Spleen (tissue), 11 donors: Measurements from ENCODE around the gene TBL1XR1. TPM values are rescaled to one million over a fixed set of nuclear protein-coding genes. Genes with fewer than 3 reads are reported as not detected.
"Not testable (repeated sequence)": the region's sequence is repeated elsewhere in the genome, so short reads cannot be mapped to it uniquely, and the experiment has no call there.

Experiments used
- DNase-seq: peaks from one replicate; pipeline ENCODE4 v3.0.0-alpha.2; 2020
- H3K27ac ChIP-seq, 8 donors: fragments of 200-600 bp; sonication (generic) in 7 of 8; 1 replicate in 4 of 8; 2 replicates in 4 of 8; pipeline versions ENCODE4 v1.5.0 to v1.8.0; 2016 to 2021; ENCODE audit warnings: inconsistent platforms in 4 of 8, mild to moderate bottlenecking in 4 of 8, moderate library complexity in 1 of 8
- H3K27me3 ChIP-seq, 7 donors: fragments of 200-600 bp; sonication (generic) in 6 of 7; replicated peaks in 1 of 7; 1 replicate in 4 of 7; 2 replicates in 3 of 7; pipeline versions ENCODE4 v1.5.0 to v1.8.0; 2016 to 2021; ENCODE audit warnings: inconsistent platforms in 3 of 7, mild to moderate bottlenecking in 1 of 7
- H3K36me3 ChIP-seq, 6 donors: fragments of 200-600 bp; sonication (generic) in 5 of 6; 1 replicate in 4 of 6; 2 replicates in 2 of 6; pipeline versions ENCODE4 v1.5.0 to v1.8.0; 2016 to 2021; ENCODE audit warnings: inconsistent platforms in 2 of 6
- H3K4me1 ChIP-seq, 6 donors: fragments of 200-600 bp; sonication (generic) in 5 of 6; 1 replicate in 3 of 6; 2 replicates in 3 of 6; pipeline versions ENCODE4 v1.5.0 to v1.8.0; 2016 to 2021; ENCODE audit warnings: inconsistent platforms in 3 of 6
- H3K4me3 ChIP-seq, 8 donors: fragments of 200-600 bp; sonication (generic) in 7 of 8; 1 replicate in 4 of 8; 2 replicates in 4 of 8; pipeline versions ENCODE4 v1.5.0 to v1.8.0; 2016 to 2021; ENCODE audit warnings: inconsistent platforms in 4 of 8, mild to moderate bottlenecking in 4 of 8, moderate library complexity in 2 of 8
- H3K9me3 ChIP-seq, 8 donors: fragments of 200-600 bp; sonication (generic) in 7 of 8; 1 replicate in 4 of 8; 2 replicates in 4 of 8; pipeline versions ENCODE4 v1.5.0 to v1.8.0; 2016 to 2021; ENCODE audit warnings: inconsistent platforms in 4 of 8
- CTCF ChIP-seq, 11 experiments: fragments of 200-600 bp in 7 of 11; fragments of 450-650 bp in 4 of 11; sonication (generic) in 4 of 11; IDR thresholded peaks in 8 of 11; conservative IDR thresholded peaks in 3 of 11; 1 replicate in 7 of 11; 2 replicates in 4 of 11; pipeline versions ENCODE4 v1.4.0 to v1.8.0; 2016 to 2021; ENCODE audit warnings: antibody characterized with exemption in 11 of 11, inconsistent platforms in 4 of 11, mild to moderate bottlenecking in 1 of 11
- POLR2A ChIP-seq, 3 donors: fragments of 450-650 bp; IDR thresholded peaks; one replicate each; pipeline ENCODE4 v1.5.1; 2017; ENCODE audit warnings: antibody characterized with exemption in 3 of 3, mild to moderate bottlenecking in 1 of 3
- POLR2AphosphoS5 ChIP-seq, 3 donors: sonication (generic); formaldehyde crosslinking; IDR thresholded peaks; one replicate each; pipeline ENCODE4 v1.5.1; 2017; ENCODE audit warnings: antibody characterized with exemption in 3 of 3
- WGBS, 5 donors: extraction: QIAGEN DNeasy Blood & Tissue Kit in 3 of 5; methylation state at CpG; one replicate each; pipeline versions ENCODE4 v1.1.5 to v1.1.7; 2013 to 2018; 5-methylcytosine and 5-hydroxymethylcytosine counted together
- intact Hi-C: fragments of 100-400 bp; cut with DNase I; formaldehyde crosslinking; loops from one replicate; pipeline ENCODE4 v1.15.0; 2023; ENCODE audit warnings: low total_unique reads
- polyA plus RNA-seq, 3 donors: library from polyadenylated mRNA; stranded (reverse); fragments of 200-250 nt; gene quantifications; one replicate each; pipeline ENCODE4 v1.2.1, GENCODE V29; 2013
- total RNA-seq, 7 donors: library from RNA; depleted of rRNA in 3 of 7; stranded (reverse); fragments of >200 nt in 3 of 7; fragmentation: NEBNext Ultra II Directional in 4 of 7; extraction: Animal tissue kit (Norgen Biotek cat#: 25700) in 4 of 7; gene quantifications; one replicate each; pipeline versions ENCODE4 v1.1.0 to v1.2.1, GENCODE V29; 2016 to 2021
- donor health status: healthy with polysubstance abuse.
- donor health status: DM: no; HTN: no; CAD: no; lungs with moderate emphysema.
- donor health status: DM: no; HTN: no; CAD: no.
- donor health status: Bipolar disorder and iron deficiency.
- donor health status: healthy.
- donor health status: DM: no; HTN: no; CAD: no.
- donor health status: DM: yes; HTN: yes; CAD: no.

Gene TBL1XR1
- total and polyA plus RNA-seq, 10 donors, result 32.4 to 168 (median 97.2) TPM

- no peaks in the 10 kb centered on the region for H3K27me3 ChIP-seq
- peaks cover 41 to 81% (median 67%) of the 10 kb centered on the region in 6 donors for H3K4me1 ChIP-seq
- peak overlapping the region; percentile 92 to 100 (median 97) for H3K27ac ChIP-seq
- 1 to 2% (median 2%) methylated on average over 8 of the region's 8 CpGs for WGBS, 5 donors
- H3K36me3 ChIP-seq, result no peaks in the 10 kb centered on the region
- H3K4me3 ChIP-seq, result peak overlapping the region; percentile 51 to 93 (median 80)
- no peak for DNase-seq
- intact Hi-C loops, result loop anchor here (10.0 kb wide), 1 partner anchor 141 kb away; no protein-coding TSS in a partner anchor
- no peaks in the 10 kb centered on the region for H3K9me3 ChIP-seq
- no peak for TF ChIP-seq POLR2AphosphoS5 (IDR thresholded peaks at IDR 0.05)
- TF ChIP-seq POLR2A (IDR thresholded peaks at IDR 0.05), result no peak
- TF ChIP-seq CTCF (IDR thresholded peaks at IDR 0.05 in 8 of 11, conservative IDR thresholded peaks at IDR 0.05 in 3 of 11), result no peak
Measured at GRCh38 chr3:177195242-177195991, 1.9 kb downstream of the TBL1XR1 start.

- 17 to 28% (median 23%) methylated on average over 1 of the region's 1 CpG for whole genome bisulfite sequencing, 5 donors
- intact Hi-C loops, result loop anchor here (10.0 kb wide), 1 partner anchor 139 kb away; no protein-coding TSS in a partner anchor
- Histone ChIP-seq H3K9me3 (no peaks in the 10 kb centered on the region), H3K4me3 (peak overlapping the region in 4 of 8 donors; percentile 70 to 93 (median 86)), H3K4me1 (peaks cover 41 to 81% (median 65%) of the 10 kb centered on the region in 6 donors), H3K27me3 (no peaks in the 10 kb centered on the region), H3K27ac (peak overlapping the region in 7 of 8 donors; percentile 7 to 100 (median 98)), H3K36me3 (no peaks in the 10 kb centered on the region)
- no peak for TF ChIP-seq POLR2A (IDR thresholded peaks at IDR 0.05)
- no peak for TF ChIP-seq CTCF (IDR thresholded peaks at IDR 0.05 in 8 of 11, conservative IDR thresholded peaks at IDR 0.05 in 3 of 11)
- TF ChIP-seq POLR2AphosphoS5 (IDR thresholded peaks at IDR 0.05), result no peak
- no peak for DNase-seq
Measured at GRCh38 chr3:177194299-177194698, 3.0 kb downstream of the TBL1XR1 start.

- intact Hi-C loops, result loop anchor here (10.0 kb wide), 1 partner anchor 139 kb away; no protein-coding TSS in a partner anchor
Measured at GRCh38 chr3:177193688-177194268, 3.5 kb downstream of the TBL1XR1 start.

GRCh38 chr3:177193275-177193674 is 4.0 kb downstream of the TBL1XR1 start:
- H3K27me3 ChIP-seq, DNase-seq, H3K36me3 ChIP-seq, H3K9me3 ChIP-seq: not testable (repeated sequence)
- intact Hi-C loops, result loop anchor here (10.0 kb wide), 1 partner anchor 138 kb away; no protein-coding TSS in a partner anchor
- peak overlapping the region in 2 of 8 donors; percentile 26 to 98 for H3K27ac ChIP-seq
- WGBS, 5 donors, result 89 to 96% (median 95%) methylated on average over 12 of the region's 12 CpGs
- peak overlapping the region in 1 of 8 donors; percentile 93 for H3K4me3 ChIP-seq
- peaks cover 34 to 81% (median 60%) of the 10 kb centered on the region in 6 donors for H3K4me1 ChIP-seq

More at GRCh38 chr3:177193688-177194268, 3.5 kb downstream of the TBL1XR1 start:
- H3K4me1 ChIP-seq, result peaks cover 36 to 81% (median 61%) of the 10 kb centered on the region in 6 donors
- no peaks in the 10 kb centered on the region for H3K27me3 ChIP-seq
- TF ChIP-seq POLR2A (IDR thresholded peaks at IDR 0.05), result no peak
- TF ChIP-seq CTCF (IDR thresholded peaks at IDR 0.05 in 8 of 11, conservative IDR thresholded peaks at IDR 0.05 in 3 of 11), result no peak
- no peak for TF ChIP-seq POLR2AphosphoS5 (IDR thresholded peaks at IDR 0.05)
- 67 to 85% (median 75%) methylated on average over 9 of the region's 9 CpGs for WGBS, 5 donors
- peak overlapping the region in 2 of 8 donors; percentile 88 to 93 for H3K4me3 ChIP-seq
- H3K36me3 ChIP-seq, result no peaks in the 10 kb centered on the region
- no peak for DNase-seq
- H3K9me3 ChIP-seq, result no peaks in the 10 kb centered on the region
- peak overlapping the region in 7 of 8 donors; percentile 7 to 100 (median 98) for H3K27ac ChIP-seq
